H9 (cell line): ENCODE results near the gene ALG12. TPM values are rescaled to one million over a fixed set of nuclear protein-coding genes. Genes with fewer than 3 reads are reported as not detected.

ENCODE experiments used
- DNase-seq: peaks from one replicate; pipeline ENCODE4 v3.0.0-alpha.2; 2017
- H2AFZ ChIP-seq: one replicate; pipeline ENCODE4 v1.6.1; 2013; ENCODE audit warnings: mild to moderate bottlenecking, low read length, control low read depth, moderate library complexity
- H2AK5ac ChIP-seq: 2 replicates; pipeline ENCODE4 v1.6.1; 2013; ENCODE audit warnings: low read length, control low read depth, mixed read lengths; ENCODE audit not compliant: insufficient read length
- H2BK120ac ChIP-seq: one replicate; pipeline ENCODE4 v1.6.1; 2013; ENCODE audit warnings: low read depth, mild to moderate bottlenecking, low read length, control low read depth, inconsistent platforms; ENCODE audit not compliant: poor library complexity, severe bottlenecking
- H2BK12ac ChIP-seq: 2 replicates; pipeline ENCODE4 v1.6.1; 2013; ENCODE audit warnings: low read length, control low read depth, mixed read lengths, low read depth; ENCODE audit not compliant: insufficient read length
- H2BK15ac ChIP-seq: 2 replicates; pipeline ENCODE4 v1.6.1; 2013; ENCODE audit warnings: low read depth, low read length, control low read depth
- H2BK20ac ChIP-seq: one replicate; pipeline ENCODE4 v1.6.1; 2013; ENCODE audit warnings: low read depth, mild to moderate bottlenecking, low read length, control low read depth, inconsistent platforms; ENCODE audit not compliant: poor library complexity, severe bottlenecking
- H2BK5ac ChIP-seq: 2 replicates; pipeline ENCODE4 v1.6.1; 2013; ENCODE audit warnings: low read length, control low read depth, mixed read lengths; ENCODE audit not compliant: insufficient read length
- H3K14ac ChIP-seq: 2 replicates; pipeline ENCODE4 v1.6.1; 2013; ENCODE audit warnings: low read length, control low read depth; ENCODE audit not compliant: insufficient read depth
- H3K18ac ChIP-seq: 2 replicates; pipeline ENCODE4 v1.6.1; 2013; ENCODE audit warnings: low read depth, mild to moderate bottlenecking, mixed read lengths, low read length, control low read depth; ENCODE audit not compliant: insufficient read length
- H3K23ac ChIP-seq: 2 replicates; pipeline ENCODE4 v1.6.1; 2013; ENCODE audit warnings: low read length, control low read depth, mixed read lengths, low read depth; ENCODE audit not compliant: insufficient read length
- H3K23me2 ChIP-seq: 2 replicates; pipeline ENCODE4 v1.6.1; 2013; ENCODE audit warnings: low read depth, mild to moderate bottlenecking, mixed read lengths, low read length, control low read depth; ENCODE audit not compliant: insufficient read length, poor library complexity, severe bottlenecking
- H3K27ac ChIP-seq: 2 replicates; pipeline ENCODE4 v1.5.1; 2013; ENCODE audit warnings: low read length, control low read depth, mixed read lengths, low read depth; ENCODE audit not compliant: insufficient read length
- H3K27me3 ChIP-seq: 2 replicates; pipeline ENCODE4 v1.6.1; 2013; ENCODE audit warnings: low read length, control low read depth, inconsistent platforms; ENCODE audit not compliant: insufficient read depth
- H3K4ac ChIP-seq: 2 replicates; pipeline ENCODE4 v1.6.1; 2013; ENCODE audit warnings: low read depth, mild to moderate bottlenecking, control low read depth, inconsistent platforms, low read length, moderate library complexity
- H3K4me1 ChIP-seq: 2 replicates; pipeline ENCODE4 v1.6.1; 2013; ENCODE audit warnings: low read length, control low read depth, inconsistent platforms; ENCODE audit not compliant: insufficient read depth
- H3K4me2 ChIP-seq: 2 replicates; pipeline ENCODE4 v1.6.1; 2013; ENCODE audit warnings: low read length, control low read depth, mixed read lengths; ENCODE audit not compliant: insufficient read length, insufficient read depth
- H3K56ac ChIP-seq: 2 replicates; pipeline ENCODE4 v1.6.1; 2013; ENCODE audit warnings: low read depth, mild to moderate bottlenecking, mixed read lengths, low read length, control low read depth; ENCODE audit not compliant: insufficient read length
- H3K79me1 ChIP-seq: 2 replicates; pipeline ENCODE4 v1.6.1; 2013; ENCODE audit warnings: low read depth, mild to moderate bottlenecking, moderate library complexity, low read length, control low read depth, inconsistent platforms; ENCODE audit not compliant: insufficient read depth, poor library complexity, severe bottlenecking
- H3K79me2 ChIP-seq: 2 replicates; pipeline ENCODE4 v1.6.1; 2013; ENCODE audit warnings: low read length, control low read depth, inconsistent platforms; ENCODE audit not compliant: insufficient read depth
- H3K9ac ChIP-seq: 2 replicates; pipeline ENCODE4 v1.6.1; 2013; ENCODE audit warnings: low read length, control low read depth, mixed read lengths; ENCODE audit not compliant: insufficient read length; ENCODE audit errors: extremely low read depth
- H3K9me3 ChIP-seq: one replicate; pipeline ENCODE4 v1.6.1; 2013; ENCODE audit warnings: low read depth, low read length, inconsistent platforms; ENCODE audit not compliant: control insufficient read depth
- H3T11ph ChIP-seq: one replicate; pipeline ENCODE4 v1.6.1; 2013; ENCODE audit warnings: mild to moderate bottlenecking, low read length, control low read depth, inconsistent platforms
- H4K20me1 ChIP-seq: one replicate; pipeline ENCODE4 v1.6.1; 2013; ENCODE audit not compliant: control insufficient read depth, insufficient read length, insufficient read depth
- H4K5ac ChIP-seq: 2 replicates; pipeline ENCODE4 v1.6.1; 2013; ENCODE audit warnings: low read depth, mild to moderate bottlenecking, mixed read lengths, low read length, control low read depth; ENCODE audit not compliant: insufficient read length
- H4K8ac ChIP-seq: replicated peaks from 2 replicates; pipeline ENCODE4 v1.6.1; 2013; ENCODE audit warnings: low read length, control low read depth, mixed read lengths, low read depth; ENCODE audit not compliant: insufficient read length
- H4K91ac ChIP-seq: 2 replicates; pipeline ENCODE4 v1.6.1; 2013; ENCODE audit warnings: low read depth, mild to moderate bottlenecking, moderate library complexity, mixed read lengths, low read length, control low read depth; ENCODE audit not compliant: insufficient read length
- H3K27ac Mint-ChIP-seq, 3 experiments: 2 replicates in 2 of 3; 3 replicates in 1 of 3; pipeline ENCODE4 v1.8.0; 2020 to 2021; ENCODE audit warnings: mixed read lengths in 3 of 3, mild to moderate bottlenecking in 1 of 3, moderate library complexity in 1 of 3
- H3K27me3 Mint-ChIP-seq: 2 replicates; pipeline ENCODE4 v1.8.0; 2021; ENCODE audit warnings: low read depth, mild to moderate bottlenecking, moderate library complexity, mixed read lengths
- H3K36me3 Mint-ChIP-seq, 3 experiments: 2 replicates in 2 of 3; 3 replicates in 1 of 3; pipeline ENCODE4 v1.8.0; 2020 to 2021; ENCODE audit warnings: low read depth in 3 of 3, mixed read lengths in 3 of 3; ENCODE audit not compliant: insufficient read depth in 1 of 3
- H3K4me1 Mint-ChIP-seq, 2 experiments: 2 replicates each; pipeline ENCODE4 v1.8.0; 2020; ENCODE audit warnings: mixed read lengths in 2 of 2
- H3K4me3 Mint-ChIP-seq, 2 experiments: 2 replicates in 1 of 2; 3 replicates in 1 of 2; pipeline ENCODE4 v1.8.0; 2020 to 2021; ENCODE audit warnings: mild to moderate bottlenecking in 2 of 2, mixed read lengths in 2 of 2, moderate library complexity in 1 of 2
- H3K9me3 Mint-ChIP-seq, 2 experiments: 2 replicates in 1 of 2; 3 replicates in 1 of 2; pipeline ENCODE4 v1.8.0; 2020; ENCODE audit warnings: mild to moderate bottlenecking in 2 of 2, mixed read lengths in 2 of 2, moderate library complexity in 1 of 2
- WGBS: extraction: QIAGEN DNeasy Blood & Tissue Kit; methylation state at CpG from one replicate; pipeline ENCODE4 v1.1.7; 2013; ENCODE audit warnings: missing lambda C conversion rate, low lambda C conversion rate, mixed read lengths; ENCODE audit not compliant: insufficient read length; ENCODE audit errors: extremely low coverage; 5-methylcytosine and 5-hydroxymethylcytosine counted together
- total RNA-seq: library from RNA; stranded (reverse); gene quantifications from 2 replicates; pipeline ENCODE4 v1.2.1, GENCODE V29; 2021
- TF ChIP-seq, protein P1 (sequence below): fragments of 200-600 bp; sonication (generic); conservative IDR thresholded peaks from 3 replicates; pipeline ENCODE4 v1.8.0; 2021; ENCODE audit warnings: antibody characterized with exemption, mild to moderate bottlenecking

Gene ALG12
- total RNA-seq, 1 experiment from 2014 or later = 19.2 TPM

DNA sequence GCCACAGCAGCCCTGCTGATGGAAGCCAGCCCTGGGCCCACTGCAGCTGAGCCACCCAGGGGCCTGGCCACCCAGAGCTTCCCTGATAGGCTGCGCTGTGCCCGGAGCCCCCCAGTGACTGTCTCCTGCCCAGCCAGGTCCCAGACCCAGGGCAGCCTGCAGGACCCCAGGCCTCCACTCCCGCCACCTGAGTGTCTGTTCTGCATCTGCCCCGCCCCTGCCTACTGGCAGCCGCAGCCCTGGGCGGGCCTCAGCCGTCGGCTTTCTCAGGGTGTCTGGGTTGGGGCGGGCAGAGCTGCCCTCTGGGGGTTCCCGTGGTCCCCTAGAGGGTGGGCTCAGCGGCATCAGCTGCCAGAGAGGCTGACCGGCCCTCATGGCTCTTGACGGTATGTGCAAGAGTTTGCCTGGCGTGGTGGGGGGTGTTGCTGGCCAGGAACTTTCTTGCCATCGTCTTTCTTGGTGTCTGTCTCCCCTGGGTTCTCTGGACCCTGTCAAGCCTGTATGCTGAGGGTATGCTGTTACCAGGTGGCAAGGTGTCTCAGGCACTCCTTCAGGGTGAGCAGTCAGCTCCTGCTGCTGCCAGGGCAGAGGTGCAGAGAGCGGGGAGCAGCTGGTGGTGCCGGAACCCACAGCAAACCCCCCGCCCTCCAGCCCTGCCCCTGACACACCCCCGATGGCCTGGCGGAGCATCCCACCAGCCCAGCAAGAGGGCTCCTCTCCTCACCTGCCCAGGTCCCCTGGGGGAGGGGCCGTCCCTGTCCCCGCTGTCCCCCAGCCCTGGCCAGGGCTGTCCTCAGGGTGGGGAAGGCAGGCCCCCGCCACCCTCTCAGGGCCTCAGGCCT lies 30.1 kb upstream of the ALG12 start:
- H3K79me2 ChIP-seq = no peaks in the 10 kb centered on the region
- no peak overlapping the region for H3K56ac ChIP-seq
- WGBS = no CpG with 5 or more reads among the region's 23 CpGs
- Mint-ChIP-seq H3K4me1 (peaks cover 13 to 30% of the 10 kb centered on the region in 2 experiments), H3K27me3 (no peaks in the 10 kb centered on the region), H3K4me3 (no peak overlapping the region), H3K36me3 (no peaks in the 10 kb centered on the region), H3K9me3 (no peaks in the 10 kb centered on the region), H3K27ac (peak overlapping the region in 1 of 3 experiments; percentile 27; a peak in 1 of 7 replicates)
- H2BK120ac ChIP-seq = no peak overlapping the region
- H2AFZ ChIP-seq = no peak overlapping the region
- H3K4me1 ChIP-seq = no peaks in the 10 kb centered on the region
- no peaks in the 10 kb centered on the region for H3K9me3 ChIP-seq
- TF ChIP-seq, protein P1, sequence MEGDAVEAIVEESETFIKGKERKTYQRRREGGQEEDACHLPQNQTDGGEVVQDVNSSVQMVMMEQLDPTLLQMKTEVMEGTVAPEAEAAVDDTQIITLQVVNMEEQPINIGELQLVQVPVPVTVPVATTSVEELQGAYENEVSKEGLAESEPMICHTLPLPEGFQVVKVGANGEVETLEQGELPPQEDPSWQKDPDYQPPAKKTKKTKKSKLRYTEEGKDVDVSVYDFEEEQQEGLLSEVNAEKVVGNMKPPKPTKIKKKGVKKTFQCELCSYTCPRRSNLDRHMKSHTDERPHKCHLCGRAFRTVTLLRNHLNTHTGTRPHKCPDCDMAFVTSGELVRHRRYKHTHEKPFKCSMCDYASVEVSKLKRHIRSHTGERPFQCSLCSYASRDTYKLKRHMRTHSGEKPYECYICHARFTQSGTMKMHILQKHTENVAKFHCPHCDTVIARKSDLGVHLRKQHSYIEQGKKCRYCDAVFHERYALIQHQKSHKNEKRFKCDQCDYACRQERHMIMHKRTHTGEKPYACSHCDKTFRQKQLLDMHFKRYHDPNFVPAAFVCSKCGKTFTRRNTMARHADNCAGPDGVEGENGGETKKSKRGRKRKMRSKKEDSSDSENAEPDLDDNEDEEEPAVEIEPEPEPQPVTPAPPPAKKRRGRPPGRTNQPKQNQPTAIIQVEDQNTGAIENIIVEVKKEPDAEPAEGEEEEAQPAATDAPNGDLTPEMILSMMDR = no peak
- no peak overlapping the region for H3K23ac ChIP-seq
- no peak overlapping the region for H3K18ac ChIP-seq
- no peak overlapping the region for H3K14ac ChIP-seq
- no peak overlapping the region for H2BK20ac ChIP-seq
- H3K27me3 ChIP-seq = no peaks in the 10 kb centered on the region
- no peak overlapping the region for H2BK12ac ChIP-seq
- H3K9ac ChIP-seq = no peak overlapping the region
- no peak overlapping the region for H2BK5ac ChIP-seq
- no peaks in the 10 kb centered on the region for H3K23me2 ChIP-seq
- no peak overlapping the region for H3K4me2 ChIP-seq
- no peaks in the 10 kb centered on the region for H4K20me1 ChIP-seq
- H4K91ac ChIP-seq = no peak overlapping the region
- H3T11ph ChIP-seq = no peak overlapping the region
- DNase-seq = peak; percentile 39
- no peak overlapping the region for H4K8ac ChIP-seq
- H3K4ac ChIP-seq = no peak overlapping the region
- no peak overlapping the region for H2BK15ac ChIP-seq
- no peaks in the 10 kb centered on the region for H3K79me1 ChIP-seq
- no peak overlapping the region for H4K5ac ChIP-seq
- H2AK5ac ChIP-seq = no peak overlapping the region
- H3K27ac ChIP-seq = no peak overlapping the region
